ENCODE measurements around the gene CAPN5.

CAPN5 gene

DNA sequence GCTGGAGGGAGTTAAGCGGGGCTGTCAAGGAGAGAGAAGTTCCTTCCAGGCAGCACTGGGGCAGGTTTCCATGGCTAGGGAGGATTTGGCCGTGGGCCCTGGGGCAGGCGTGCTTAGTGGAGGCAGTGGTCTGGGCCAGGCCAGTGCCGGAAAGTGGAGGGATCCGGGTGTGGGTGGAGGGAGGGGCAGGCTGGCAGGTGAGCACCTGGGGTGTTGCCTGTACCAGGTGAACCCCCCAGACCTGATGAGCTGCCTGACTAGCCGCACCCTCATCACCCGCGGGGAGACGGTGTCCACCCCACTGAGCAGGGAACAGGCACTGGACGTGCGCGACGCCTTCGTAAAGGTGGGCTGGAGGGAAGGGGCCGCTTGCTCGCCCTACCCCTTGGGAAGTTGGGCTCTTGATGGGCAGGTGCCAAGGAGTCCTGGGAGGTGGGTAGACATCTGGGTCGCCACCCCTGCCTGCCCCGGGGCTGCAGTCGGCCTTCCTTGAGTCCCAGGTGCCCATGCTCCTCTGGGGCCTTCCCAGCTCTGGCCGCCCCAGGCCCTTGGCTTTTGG is 93.2 kb downstream of the CAPN5 start:
- no peak overlapping the region for H3K27ac ChIP-seq
- no peak for TF ChIP-seq ZFX (IDR thresholded peaks at IDR 0.05)
- TF ChIP-seq, protein P1, sequence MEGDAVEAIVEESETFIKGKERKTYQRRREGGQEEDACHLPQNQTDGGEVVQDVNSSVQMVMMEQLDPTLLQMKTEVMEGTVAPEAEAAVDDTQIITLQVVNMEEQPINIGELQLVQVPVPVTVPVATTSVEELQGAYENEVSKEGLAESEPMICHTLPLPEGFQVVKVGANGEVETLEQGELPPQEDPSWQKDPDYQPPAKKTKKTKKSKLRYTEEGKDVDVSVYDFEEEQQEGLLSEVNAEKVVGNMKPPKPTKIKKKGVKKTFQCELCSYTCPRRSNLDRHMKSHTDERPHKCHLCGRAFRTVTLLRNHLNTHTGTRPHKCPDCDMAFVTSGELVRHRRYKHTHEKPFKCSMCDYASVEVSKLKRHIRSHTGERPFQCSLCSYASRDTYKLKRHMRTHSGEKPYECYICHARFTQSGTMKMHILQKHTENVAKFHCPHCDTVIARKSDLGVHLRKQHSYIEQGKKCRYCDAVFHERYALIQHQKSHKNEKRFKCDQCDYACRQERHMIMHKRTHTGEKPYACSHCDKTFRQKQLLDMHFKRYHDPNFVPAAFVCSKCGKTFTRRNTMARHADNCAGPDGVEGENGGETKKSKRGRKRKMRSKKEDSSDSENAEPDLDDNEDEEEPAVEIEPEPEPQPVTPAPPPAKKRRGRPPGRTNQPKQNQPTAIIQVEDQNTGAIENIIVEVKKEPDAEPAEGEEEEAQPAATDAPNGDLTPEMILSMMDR (conservative IDR thresholded peaks at IDR 0.05) = no peak

DNA sequence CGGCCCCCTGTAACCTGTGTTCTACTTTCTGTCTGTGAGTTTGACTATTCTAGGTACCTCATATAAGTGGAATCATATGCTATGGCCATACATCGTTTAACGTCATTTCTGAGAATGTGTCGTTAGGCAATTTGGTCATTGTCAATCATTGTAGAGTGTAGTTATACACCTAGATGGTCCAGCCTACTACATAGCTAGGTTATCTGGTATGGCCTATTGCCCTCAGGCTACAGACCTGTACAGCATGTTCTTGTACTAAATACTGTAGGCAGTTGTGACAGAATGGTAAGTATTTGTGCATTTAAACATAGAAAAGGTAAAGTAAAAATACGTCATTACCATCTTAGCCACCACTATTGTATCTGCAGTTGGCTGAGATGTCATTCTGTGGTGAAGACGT is 96.5 kb downstream of the CAPN5 start:
- TF ChIP-seq ZFX (IDR thresholded peaks at IDR 0.05) = no peak
- TF ChIP-seq, protein P1 (conservative IDR thresholded peaks at IDR 0.05) = no peak
- no peak overlapping the region for H3K27ac ChIP-seq

DNA sequence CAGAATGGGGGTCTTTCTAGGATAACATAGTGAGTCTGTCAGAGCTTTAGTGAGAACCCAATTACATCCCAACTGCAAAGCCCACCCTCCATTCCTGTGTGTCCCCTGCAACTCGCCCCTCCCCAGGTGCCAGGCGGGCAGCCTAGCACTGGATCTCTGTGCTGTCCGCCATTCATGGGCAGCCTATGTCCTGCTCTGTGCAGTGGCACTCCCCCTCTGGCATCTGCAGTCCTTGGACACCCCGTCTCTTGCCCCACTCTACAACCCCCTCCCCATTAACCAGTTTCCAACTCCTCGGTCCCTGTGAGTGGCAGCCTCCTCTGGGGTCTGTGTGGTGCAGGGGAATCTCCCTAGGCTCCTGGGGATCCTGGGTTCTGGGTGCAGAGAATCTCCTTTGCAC is 98.3 kb downstream of the CAPN5 start:
- TF ChIP-seq, protein P1 (conservative IDR thresholded peaks at IDR 0.05) = no peak
- TF ChIP-seq ZFX (IDR thresholded peaks at IDR 0.05) = no peak
- no peak overlapping the region for H3K27ac ChIP-seq

DNA sequence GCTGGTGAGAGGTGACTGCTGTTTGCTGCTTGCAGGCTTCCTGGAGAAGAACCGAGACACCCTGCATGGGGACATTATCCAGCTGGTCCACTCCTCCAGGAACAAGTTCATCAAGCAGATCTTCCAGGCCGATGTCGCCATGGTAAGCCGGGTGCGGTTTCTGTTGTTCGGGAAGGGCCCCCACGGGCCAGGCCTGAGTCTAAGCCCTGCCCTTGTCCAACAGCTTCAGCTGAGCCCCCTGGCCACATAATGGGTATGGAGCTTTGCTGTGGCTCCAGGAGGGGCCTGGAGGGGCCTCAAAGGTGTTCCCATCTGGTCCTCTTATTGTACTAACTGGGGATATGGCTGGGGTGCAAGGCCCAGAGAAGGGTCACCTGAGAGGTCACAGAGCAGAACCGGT is 99.2 kb downstream of the CAPN5 start:
- H3K27ac ChIP-seq = no peak overlapping the region
- TF ChIP-seq ZFX (IDR thresholded peaks at IDR 0.05) = no peak
- TF ChIP-seq, protein P1 (conservative IDR thresholded peaks at IDR 0.05) = no peak

DNA sequence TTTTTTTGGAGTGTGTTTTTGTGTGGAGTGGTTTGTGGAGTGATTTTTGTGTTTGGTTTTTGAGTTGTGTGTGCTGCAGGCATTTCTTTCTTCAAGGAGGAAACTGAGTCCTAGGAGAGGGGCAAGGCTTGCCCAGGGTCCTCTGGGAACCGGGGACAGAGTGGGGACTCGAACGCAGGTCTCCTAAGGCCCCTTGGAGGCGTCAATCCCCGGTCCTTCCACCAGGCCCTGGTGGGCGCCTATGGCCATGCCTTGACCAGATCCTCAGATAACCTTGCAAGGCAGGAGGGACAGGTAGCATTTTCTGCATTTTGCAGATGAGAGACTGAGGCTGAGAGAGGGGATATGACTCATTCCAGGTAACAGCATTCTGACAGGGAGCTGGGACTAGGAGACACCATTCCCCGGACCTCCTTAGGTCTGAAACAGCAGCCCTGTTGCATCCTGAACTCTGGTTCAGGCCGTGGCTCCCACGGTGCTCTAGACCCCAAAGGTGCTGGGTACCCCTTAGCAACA is 100.4 kb downstream of the CAPN5 start:
- TF ChIP-seq, protein P1 (conservative IDR thresholded peaks at IDR 0.05) = no peak
- no peak for TF ChIP-seq ZFX (IDR thresholded peaks at IDR 0.05)
- H3K27ac ChIP-seq = no peak overlapping the region

DNA sequence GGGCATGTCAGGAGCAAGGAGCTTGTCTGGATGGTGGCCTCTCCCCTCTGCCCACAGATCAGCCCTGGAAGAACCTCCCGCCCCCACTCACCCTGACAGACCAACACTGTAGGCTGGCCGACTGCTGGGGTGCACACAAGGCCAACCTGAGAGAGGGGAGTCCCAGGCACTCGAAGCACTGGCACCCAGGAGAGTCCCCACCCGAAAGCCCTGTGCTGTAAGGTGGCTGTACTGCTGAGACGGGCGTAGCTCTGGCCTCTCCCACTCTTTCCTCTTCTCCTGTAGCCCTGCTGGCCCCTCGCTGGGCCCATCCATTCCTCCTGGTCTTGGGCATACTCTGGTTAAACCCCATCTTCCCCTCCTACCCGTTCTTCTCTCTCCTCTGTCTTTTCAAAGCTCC is 101.0 kb downstream of the CAPN5 start:
- no peak overlapping the region for H3K27ac ChIP-seq
- TF ChIP-seq, protein P1 (conservative IDR thresholded peaks at IDR 0.05) = no peak
- TF ChIP-seq ZFX (IDR thresholded peaks at IDR 0.05) = no peak

DNA sequence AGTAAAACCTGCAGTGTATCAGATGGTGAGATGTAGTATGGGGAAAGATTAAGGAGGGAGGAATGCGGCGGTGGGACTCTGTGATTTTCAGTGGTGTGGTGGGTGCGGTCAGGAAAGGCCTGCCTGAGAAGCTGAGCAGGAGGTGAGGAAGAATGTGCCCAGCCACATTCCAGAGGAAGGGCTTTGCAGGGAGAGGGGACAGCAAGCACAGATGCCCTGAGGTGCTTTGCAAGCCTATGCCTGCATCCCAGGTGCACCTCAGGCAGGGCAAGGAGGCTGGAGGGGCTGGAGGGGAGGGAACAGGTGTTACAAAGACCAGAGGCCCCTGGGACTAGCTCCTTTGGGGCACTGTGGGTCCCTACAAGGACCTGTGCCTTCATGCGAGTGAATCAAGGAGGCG is 103.3 kb downstream of the CAPN5 start:
- no peak for TF ChIP-seq ZFX (IDR thresholded peaks at IDR 0.05)
- TF ChIP-seq, protein P1 (conservative IDR thresholded peaks at IDR 0.05) = no peak
- no peak overlapping the region for H3K27ac ChIP-seq
